ENCODE results near the gene ZFP1. TPM values are rescaled to one million over a fixed set of nuclear protein-coding genes. Genes with fewer than 3 reads are reported as not detected.
"Not testable (repeated sequence)": the region's sequence is repeated elsewhere in the genome, so short reads cannot be mapped to it uniquely, and the experiment has no call there.

Gene ZFP1
- total and polyA plus RNA-seq, 3 experiments from 2014 or later = 13.8 to 17.4 (median 17.2) TPM

DNA sequence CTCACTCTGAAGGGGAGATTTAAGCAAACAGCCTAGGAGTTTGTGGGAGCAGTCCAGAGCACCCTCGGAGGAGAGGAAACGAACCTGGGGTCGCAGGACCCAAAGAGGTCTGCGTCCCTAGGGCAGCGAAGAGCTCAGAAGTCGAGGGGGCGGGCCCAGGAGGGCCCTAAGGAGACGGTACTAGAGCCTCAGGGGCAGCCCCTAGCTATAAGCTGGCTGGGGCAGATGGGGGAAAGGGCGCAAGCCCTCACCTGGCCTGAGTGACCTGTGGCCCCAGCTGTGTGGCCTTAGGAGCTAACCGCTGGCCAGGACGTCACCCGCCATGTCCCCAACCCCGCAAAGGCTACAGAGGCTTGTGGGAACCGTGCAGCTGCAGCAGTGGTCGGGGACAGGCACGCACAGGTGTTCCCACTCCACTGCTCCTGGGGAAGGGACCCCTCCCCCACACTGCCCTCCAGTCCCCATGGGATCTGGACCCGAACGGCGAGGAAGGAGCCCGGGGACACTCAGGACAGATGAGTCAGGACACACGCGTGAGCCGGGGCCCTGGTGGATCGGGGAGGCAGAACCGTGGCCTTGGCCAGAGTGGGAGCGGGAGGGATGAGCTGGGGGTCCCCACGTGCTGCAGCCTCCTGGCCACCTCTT is 60.7 kb downstream of the ZFP1 start:
- CTCF ChIA-PET = interaction anchor here (1.3 to 1.7 kb wide), 2 partner anchors 21 to 25 kb away, joined by 3 to 8 read pairs; no protein-coding TSS in a partner anchor

DNA sequence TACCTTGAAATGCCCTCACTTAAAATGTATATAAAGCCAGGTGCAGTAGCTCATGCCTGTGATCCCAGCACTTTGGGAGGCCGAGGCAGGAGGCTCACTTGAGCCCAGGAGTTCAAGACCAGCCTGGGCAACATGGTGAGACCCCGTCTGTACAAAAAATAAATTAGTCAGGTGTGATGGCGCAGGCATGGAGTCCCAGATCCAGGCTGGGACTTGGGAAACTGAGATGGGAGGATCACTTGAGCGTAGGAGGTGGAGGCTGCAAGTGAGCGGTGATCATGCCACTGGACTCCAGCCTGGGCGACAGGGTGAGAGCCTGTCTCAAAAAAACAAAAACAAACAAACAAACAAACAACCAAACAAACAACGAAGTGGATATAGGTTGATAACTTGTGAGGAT is 61.2 kb downstream of the ZFP1 start:
- H3K4me1 ChIP-seq (ENCODE audit: insufficient read depth, low read length); H3K27me3 Mint-ChIP-seq; H3K4me3 Mint-ChIP-seq; H3K27ac Mint-ChIP-seq; H3K9me3 ChIP-seq (ENCODE audit: low read length); H3K27me3 ChIP-seq (ENCODE audit: insufficient read depth, low read length, poor library complexity, severe bottlenecking); H3K4me1 Mint-ChIP-seq; H3K9me3 Mint-ChIP-seq; DNase-seq; POLR2A ChIA-PET; H3K27ac ChIP-seq (ENCODE audit: low read depth, low read length); H3K36me3 ChIP-seq (ENCODE audit: insufficient read depth, low read length); H3K36me3 Mint-ChIP-seq; H3K4me3 ChIP-seq (ENCODE audit: low read length): not testable (repeated sequence)
- CTCF ChIA-PET = interaction anchor here (1.3 to 1.7 kb wide), 2 partner anchors 21 to 24 kb away, joined by 3 to 8 read pairs; no protein-coding TSS in a partner anchor

More for the DNA sequence above, 60.7 kb downstream of the ZFP1 start:
- H3K36me3 Mint-ChIP-seq = no peaks in the 10 kb centered on the region
- no peak overlapping the region for H3K4me3 ChIP-seq (ENCODE audit: low read length)
- POLR2A ChIA-PET = no interaction called here
- no peaks in the 10 kb centered on the region for H3K4me1 Mint-ChIP-seq
- no peaks in the 10 kb centered on the region for H3K27me3 ChIP-seq (ENCODE audit: insufficient read depth, low read length, poor library complexity, severe bottlenecking)
- no peaks in the 10 kb centered on the region for H3K9me3 ChIP-seq (ENCODE audit: low read length)
- no peak overlapping the region for H3K4me3 Mint-ChIP-seq
- H3K27me3 Mint-ChIP-seq = peaks cover 0 to 4% of the 10 kb centered on the region in 2 donors
- H3K36me3 ChIP-seq (ENCODE audit: insufficient read depth, low read length) = no peaks in the 10 kb centered on the region
- H3K27ac ChIP-seq (ENCODE audit: low read depth, low read length) = no peak overlapping the region
- no peak for DNase-seq
- H3K9me3 Mint-ChIP-seq = no peaks in the 10 kb centered on the region
- no peak overlapping the region for H3K27ac Mint-ChIP-seq
- no peaks in the 10 kb centered on the region for H3K4me1 ChIP-seq (ENCODE audit: insufficient read depth, low read length)

DNA sequence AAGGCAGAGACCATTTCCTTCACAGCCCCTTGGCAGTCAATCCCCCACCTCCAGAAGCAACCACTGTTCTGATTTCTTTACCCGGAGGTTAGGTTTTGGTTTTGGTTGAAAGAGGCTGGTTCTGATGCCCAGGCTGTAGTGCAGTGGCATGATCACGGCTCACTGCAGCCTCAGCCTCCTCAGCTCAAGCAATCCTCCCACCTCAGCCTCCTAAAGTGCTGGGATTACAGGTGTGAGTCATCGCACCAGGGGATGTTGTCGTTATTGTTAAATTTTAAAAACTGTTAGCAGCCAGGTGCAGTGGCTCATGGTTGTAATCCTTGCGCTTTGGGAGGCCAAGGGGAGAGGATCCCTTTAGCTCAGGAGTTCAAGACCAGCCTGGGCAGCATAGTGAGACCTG is 61.6 kb downstream of the ZFP1 start:
- no peak overlapping the region for H3K4me3 Mint-ChIP-seq
- CTCF ChIA-PET = interaction anchor here (1.6 to 1.7 kb wide), 2 partner anchors 23 to 24 kb away, joined by 3 to 8 read pairs; no protein-coding TSS in a partner anchor
- POLR2A ChIA-PET = no interaction called here
- no peaks in the 10 kb centered on the region for H3K4me1 Mint-ChIP-seq
- no peaks in the 10 kb centered on the region for H3K9me3 Mint-ChIP-seq
- Histone ChIP-seq H3K4me1 (ENCODE audit: insufficient read depth, low read length) (no peaks in the 10 kb centered on the region), H3K27me3 (ENCODE audit: insufficient read depth, low read length, poor library complexity, severe bottlenecking) (no peaks in the 10 kb centered on the region), H3K27ac (ENCODE audit: low read depth, low read length) (no peak overlapping the region), H3K36me3 (ENCODE audit: insufficient read depth, low read length) (no peaks in the 10 kb centered on the region), H3K9me3 (ENCODE audit: low read length) (no peaks in the 10 kb centered on the region), H3K4me3 (ENCODE audit: low read length) (no peak overlapping the region)
- H3K27ac Mint-ChIP-seq = no peak overlapping the region
- peaks cover 0 to 4% of the 10 kb centered on the region in 2 donors for H3K27me3 Mint-ChIP-seq
- DNase-seq = no peak
- H3K36me3 Mint-ChIP-seq = no peaks in the 10 kb centered on the region

DNA sequence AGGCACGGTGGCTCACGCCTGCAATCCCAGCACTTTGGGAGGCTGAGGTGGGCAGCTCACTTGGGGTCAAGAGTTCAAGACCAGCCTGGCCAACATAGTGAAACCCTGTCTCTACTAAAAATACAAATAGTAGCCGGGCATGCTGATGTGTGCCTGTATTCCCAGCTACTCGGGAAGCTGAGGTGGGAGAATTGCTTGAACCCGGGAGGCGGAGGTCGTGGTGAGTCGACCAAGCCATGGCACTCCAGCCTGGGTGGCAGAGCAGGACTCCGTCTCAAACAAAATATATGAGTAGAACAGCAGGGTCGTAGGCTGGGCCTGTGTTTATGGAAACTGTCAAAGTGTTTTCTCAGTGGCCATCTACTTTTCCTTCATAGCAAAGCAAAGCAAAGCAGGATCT is 63.0 kb downstream of the ZFP1 start:
- H3K36me3 ChIP-seq (ENCODE audit: insufficient read depth, low read length); H3K27ac ChIP-seq (ENCODE audit: low read depth, low read length); H3K4me3 ChIP-seq (ENCODE audit: low read length); DNase-seq; H3K27ac Mint-ChIP-seq; H3K9me3 Mint-ChIP-seq; H3K4me1 ChIP-seq (ENCODE audit: insufficient read depth, low read length); H3K4me1 Mint-ChIP-seq; H3K36me3 Mint-ChIP-seq; H3K9me3 ChIP-seq (ENCODE audit: low read length); POLR2A ChIA-PET; H3K4me3 Mint-ChIP-seq; H3K27me3 Mint-ChIP-seq; H3K27me3 ChIP-seq (ENCODE audit: insufficient read depth, low read length, poor library complexity, severe bottlenecking): not testable (repeated sequence)
- CTCF ChIA-PET = interaction anchor here (1.6 kb wide), 1 partner anchor 22 kb away, joined by 3 read pairs; no protein-coding TSS in a partner anchor

DNA sequence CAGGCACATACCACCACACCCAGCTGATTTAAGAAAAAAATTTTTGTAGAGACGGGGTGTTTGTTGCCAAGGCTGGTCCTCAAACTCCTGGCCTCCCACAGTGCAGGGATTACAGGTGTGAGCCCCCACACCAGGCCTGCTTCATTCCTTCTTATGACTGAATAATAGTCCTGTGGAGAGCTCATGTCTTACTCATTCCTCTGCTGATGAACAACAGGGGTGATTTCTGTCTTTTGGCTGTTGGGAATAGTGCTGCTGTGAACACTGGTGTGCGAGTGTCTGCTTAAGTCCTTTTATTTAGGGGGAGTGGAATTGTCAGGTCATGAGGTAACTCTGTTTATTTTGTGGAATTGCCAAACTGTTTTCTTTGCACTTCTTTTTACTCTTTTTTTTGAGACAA is 67.8 kb downstream of the ZFP1 start:
- no peak overlapping the region for H3K27ac ChIP-seq (ENCODE audit: low read depth, low read length)
- CTCF ChIA-PET = interaction anchor here (0.9 to 2.7 kb wide), 2 partner anchors 16 to 17 kb away, joined by 3 to 7 read pairs; no protein-coding TSS in a partner anchor
- peaks cover 9% of the 10 kb centered on the region for H3K4me1 ChIP-seq (ENCODE audit: insufficient read depth, low read length)
- Mint-ChIP-seq H3K9me3 (no peaks in the 10 kb centered on the region), H3K27ac (peak overlapping the region in 1 of 8 donors; percentile 82), H3K4me1 (peaks cover 7 to 16% (median 15%) of the 10 kb centered on the region in 3 donors), H3K36me3 (no peaks in the 10 kb centered on the region), H3K4me3 (no peak overlapping the region), H3K27me3 (peaks cover 0 to 4% of the 10 kb centered on the region in 2 donors)
- H3K27me3 ChIP-seq (ENCODE audit: insufficient read depth, low read length, poor library complexity, severe bottlenecking) = no peaks in the 10 kb centered on the region
- no peak for DNase-seq
- H3K36me3 ChIP-seq (ENCODE audit: insufficient read depth, low read length) = no peaks in the 10 kb centered on the region
- H3K9me3 ChIP-seq (ENCODE audit: low read length) = no peaks in the 10 kb centered on the region
- H3K4me3 ChIP-seq (ENCODE audit: low read length) = no peak overlapping the region
- POLR2A ChIA-PET = no interaction called here

DNA sequence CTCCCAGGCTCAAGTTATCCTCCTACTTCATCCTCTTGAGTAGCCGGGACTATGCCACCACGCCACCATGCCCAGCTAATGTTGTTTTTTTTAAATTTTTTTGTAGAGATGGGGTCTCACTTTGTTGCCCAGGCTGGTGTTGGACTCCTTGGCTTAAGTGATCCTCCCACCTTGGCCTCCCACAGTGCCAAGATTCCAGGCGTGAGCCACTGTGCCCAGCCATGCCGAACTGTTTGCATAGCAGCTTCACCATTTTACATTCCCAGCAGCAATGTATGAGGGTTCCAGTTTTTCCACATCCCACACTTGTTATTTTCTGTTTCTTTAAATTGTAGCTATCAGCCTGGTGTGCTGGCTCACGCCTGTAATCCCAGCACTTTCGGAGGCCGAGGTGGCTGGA is 68.3 kb downstream of the ZFP1 start:
- peaks cover 9% of the 10 kb centered on the region for H3K4me1 ChIP-seq (ENCODE audit: insufficient read depth, low read length)
- no peaks in the 10 kb centered on the region for H3K36me3 ChIP-seq (ENCODE audit: insufficient read depth, low read length)
- ChIA-PET CTCF (interaction anchor here (2.7 kb wide), 1 partner anchor 17 kb away, joined by 7 read pairs; no protein-coding TSS in a partner anchor), POLR2A (no interaction called here)
- Mint-ChIP-seq H3K4me1 (peaks cover 7 to 16% (median 15%) of the 10 kb centered on the region in 3 donors), H3K4me3 (no peak overlapping the region), H3K27me3 (peaks cover 0 to 4% of the 10 kb centered on the region in 2 donors), H3K36me3 (no peaks in the 10 kb centered on the region), H3K27ac (no peak overlapping the region), H3K9me3 (no peaks in the 10 kb centered on the region)
- no peaks in the 10 kb centered on the region for H3K9me3 ChIP-seq (ENCODE audit: low read length)
- no peak for DNase-seq
- H3K27ac ChIP-seq (ENCODE audit: low read depth, low read length) = no peak overlapping the region
- no peaks in the 10 kb centered on the region for H3K27me3 ChIP-seq (ENCODE audit: insufficient read depth, low read length, poor library complexity, severe bottlenecking)
- H3K4me3 ChIP-seq (ENCODE audit: low read length) = no peak overlapping the region

DNA sequence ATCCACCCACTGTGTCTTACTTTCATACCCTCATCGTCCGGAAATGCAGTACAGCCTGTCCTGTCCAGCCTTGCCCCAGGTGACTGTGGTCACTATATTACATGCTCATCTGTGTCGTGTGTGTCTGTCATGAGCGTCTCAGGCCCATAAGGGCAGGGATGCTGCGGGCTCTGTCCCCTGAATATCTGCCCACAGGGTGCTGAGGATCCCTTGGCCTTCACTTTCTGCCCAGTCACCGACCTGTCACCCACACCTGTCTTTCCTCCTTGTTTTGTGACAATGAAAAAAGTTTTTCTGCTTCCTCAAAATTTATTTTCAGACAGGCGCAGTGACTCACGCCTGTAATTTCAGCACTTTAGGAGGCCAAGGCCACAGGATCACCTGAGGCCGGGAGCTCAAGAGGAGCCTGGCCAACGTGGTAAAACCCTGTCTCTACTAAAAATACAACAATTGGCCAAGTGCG is 69.1 kb downstream of the ZFP1 start:
- peak overlapping the region in 1 of 8 donors; percentile 14 for H3K27ac Mint-ChIP-seq
- CTCF ChIA-PET = interaction anchor here (2.7 kb wide), 1 partner anchor 18 kb away, joined by 7 read pairs; no protein-coding TSS in a partner anchor

DNA sequence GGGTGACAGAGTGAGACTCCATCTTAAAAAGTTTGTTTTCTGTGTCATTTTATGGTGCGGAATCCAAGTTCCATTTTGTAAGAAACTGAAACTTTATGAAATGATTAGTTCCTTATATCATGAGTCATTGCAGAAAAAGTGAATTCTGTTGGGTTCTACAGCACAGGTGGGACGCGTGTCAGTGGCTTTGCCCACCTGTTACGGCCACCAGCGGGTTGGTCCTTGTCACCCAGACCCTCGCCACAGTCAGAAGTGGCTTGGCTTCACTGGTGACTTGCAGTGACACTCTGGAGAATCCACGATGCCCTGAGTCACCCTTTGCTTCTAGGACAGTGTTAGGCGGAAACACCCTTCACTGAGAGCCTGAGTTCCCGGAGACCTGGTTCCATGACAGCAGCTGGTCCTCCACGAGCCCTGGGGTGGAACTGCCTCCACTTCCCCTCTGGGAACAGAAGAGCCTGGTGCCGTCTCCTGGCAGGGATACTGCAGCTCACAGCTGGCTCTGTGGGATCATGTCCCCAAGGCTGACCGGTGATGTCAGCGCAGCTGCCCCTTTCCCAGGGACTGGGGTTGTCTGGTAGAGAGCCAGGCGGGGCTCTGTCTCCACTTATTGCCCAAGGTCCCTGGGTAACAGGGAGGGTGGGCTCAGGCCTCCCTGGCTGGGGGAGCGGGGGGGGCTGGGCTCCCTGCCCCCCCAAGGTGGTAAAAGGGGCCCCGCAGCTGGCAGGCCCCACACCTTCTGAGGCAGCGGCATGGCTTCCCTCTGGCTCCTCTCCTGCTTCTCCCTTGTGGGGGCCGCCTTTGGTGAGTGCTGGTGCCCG is 70.1 kb downstream of the ZFP1 start, which contains the start of gene CTRB1:
Gene CTRB1, plus strand, starts transcription at position 733 of the 821 bp plus-strand sequence. Its CDS starts 20 bp downstream, at position 753.
- Mint-ChIP-seq H3K27me3 (no peaks in the 10 kb centered on the region), H3K4me3 (peak within 1 kb of the TSS; percentile 73 to 93 (median 85)), H3K36me3 (no peaks in the 10 kb centered on the region), H3K9me3 (no peaks in the 10 kb centered on the region), H3K4me1 (peaks cover 7 to 16% (median 15%) of the 10 kb centered on the region in 3 donors), H3K27ac (peak within 1 kb of the TSS; percentile 41 to 93 (median 87))
- ChIA-PET POLR2A (no interaction called here), CTCF (interaction anchor here (1.0 to 2.7 kb wide), 2 partner anchors 17 to 19 kb away, joined by 3 to 7 read pairs; no protein-coding TSS in a partner anchor)
- Histone ChIP-seq H3K9me3 (ENCODE audit: low read length) (no peaks in the 10 kb centered on the region), H3K4me1 (ENCODE audit: insufficient read depth, low read length) (peaks cover 9% of the 10 kb centered on the region), H3K27me3 (ENCODE audit: insufficient read depth, low read length, poor library complexity, severe bottlenecking) (no peaks in the 10 kb centered on the region), H3K27ac (ENCODE audit: low read depth, low read length) (no peak within 1 kb of the TSS), H3K4me3 (ENCODE audit: low read length) (peak within 1 kb of the TSS; percentile 59), H3K36me3 (ENCODE audit: insufficient read depth, low read length) (no peaks in the 10 kb centered on the region)
- DNase-seq = no peak

More for the DNA sequence above, 69.1 kb downstream of the ZFP1 start:
- no peak for DNase-seq
- Histone ChIP-seq H3K4me3 (ENCODE audit: low read length) (no peak overlapping the region), H3K27ac (ENCODE audit: low read depth, low read length) (no peak overlapping the region), H3K27me3 (ENCODE audit: insufficient read depth, low read length, poor library complexity, severe bottlenecking) (no peaks in the 10 kb centered on the region), H3K36me3 (ENCODE audit: insufficient read depth, low read length) (no peaks in the 10 kb centered on the region), H3K9me3 (ENCODE audit: low read length) (no peaks in the 10 kb centered on the region), H3K4me1 (ENCODE audit: insufficient read depth, low read length) (peaks cover 9% of the 10 kb centered on the region)
- no peaks in the 10 kb centered on the region for H3K36me3 Mint-ChIP-seq
- peaks cover 0 to under 1% of the 10 kb centered on the region in 2 donors for H3K27me3 Mint-ChIP-seq
- peaks cover 7 to 16% (median 15%) of the 10 kb centered on the region in 3 donors for H3K4me1 Mint-ChIP-seq
- no peaks in the 10 kb centered on the region for H3K9me3 Mint-ChIP-seq
- H3K4me3 Mint-ChIP-seq = no peak overlapping the region
- POLR2A ChIA-PET = no interaction called here

All from CD8-positive, alpha-beta memory T cell (primary cell).